GM21515 (cell line): ENCODE results near the gene SMYD4.
A peak's percentile ranks its signal among the peaks of the same experiment; 100 is the strongest.
"Not testable (repeated sequence)": the region's sequence is repeated elsewhere in the genome, so short reads cannot be mapped to it uniquely, and the experiment has no call there.

Source experiments
- ATAC-seq: cut with Tn5 transposase; IDR thresholded peaks from one replicate; pipeline ENCODE4 v1.9.1; 2021; ENCODE audit not compliant: unreplicated experiment

SMYD4 gene

DNA sequence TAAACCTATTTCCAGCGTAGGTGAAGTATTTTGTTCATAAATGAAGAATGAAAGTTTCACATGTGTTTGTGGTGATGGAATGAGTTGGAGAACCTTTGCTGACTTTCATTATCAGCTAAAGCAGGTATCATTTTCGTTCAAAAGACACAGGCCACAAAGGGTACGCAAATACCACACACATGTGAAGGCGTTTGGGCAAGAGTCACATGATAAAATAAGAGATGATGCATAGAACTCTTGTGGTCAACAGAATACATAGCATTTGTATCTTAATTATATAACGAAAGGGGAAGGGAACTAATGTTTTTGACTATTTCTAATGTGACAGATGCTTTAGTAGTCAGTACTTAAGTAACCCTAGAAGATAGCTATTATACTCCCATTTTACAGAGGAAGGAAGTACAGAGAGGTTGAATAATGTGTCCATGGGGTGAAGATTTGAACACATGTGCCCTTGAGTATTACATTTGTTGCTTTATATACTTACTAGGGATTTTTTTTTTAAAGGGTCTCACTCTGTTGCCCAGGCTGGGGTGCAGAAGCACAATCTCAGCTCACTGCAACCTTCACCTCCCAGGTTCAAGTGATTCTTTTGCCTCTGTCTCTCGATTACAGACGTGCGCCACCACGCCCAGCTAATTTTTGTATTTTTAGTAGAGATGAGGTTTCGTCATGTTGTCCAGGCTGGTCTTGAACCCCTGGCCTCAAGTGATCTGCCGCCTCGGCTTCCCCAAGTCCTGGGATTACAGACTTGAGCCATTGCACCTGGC lies 4.9 kb upstream of the SMYD4 start:
- ATAC-seq: peak; percentile 47

DNA sequence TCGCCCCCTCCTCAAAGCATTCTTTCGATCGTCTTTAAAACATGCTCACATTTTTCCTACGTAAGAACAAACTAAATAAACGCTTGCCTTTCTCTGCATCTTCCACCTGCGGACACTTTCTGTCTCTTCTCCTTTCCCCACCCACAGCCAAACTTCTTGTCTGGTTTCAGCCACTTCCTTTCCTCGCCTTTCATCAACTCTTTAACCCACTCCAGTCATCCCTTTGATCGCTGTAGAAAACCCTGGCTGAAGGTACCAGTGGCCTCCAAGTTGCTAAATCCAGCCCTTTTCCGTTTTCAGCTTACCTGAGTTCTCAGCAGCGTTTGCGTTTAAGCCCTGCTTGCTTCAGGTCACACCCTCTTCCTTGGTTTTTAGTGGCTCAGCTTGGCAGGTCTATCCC lies 586 bp upstream of the SMYD4 start:
- ATAC-seq: no peak

DNA sequence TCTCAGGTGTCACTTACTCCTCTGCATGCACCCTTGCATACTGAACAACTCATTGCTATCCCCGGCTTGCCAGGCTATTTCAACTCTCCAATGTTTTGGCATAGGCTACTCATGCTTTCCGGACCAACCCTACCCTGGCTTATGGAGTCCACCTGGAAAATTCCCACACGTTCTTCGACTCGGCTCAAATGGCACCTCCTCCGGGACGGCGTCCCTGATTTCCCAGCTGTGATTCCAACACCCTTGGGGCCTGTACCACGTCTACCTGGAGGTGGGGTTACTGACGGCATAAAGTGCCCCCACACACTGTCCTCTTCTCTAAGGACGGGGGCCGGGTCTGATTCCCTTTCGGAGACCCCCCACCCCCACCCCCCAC lies 498 bp downstream of the SMYD4 start:
- peak; percentile 3 for ATAC-seq

DNA sequence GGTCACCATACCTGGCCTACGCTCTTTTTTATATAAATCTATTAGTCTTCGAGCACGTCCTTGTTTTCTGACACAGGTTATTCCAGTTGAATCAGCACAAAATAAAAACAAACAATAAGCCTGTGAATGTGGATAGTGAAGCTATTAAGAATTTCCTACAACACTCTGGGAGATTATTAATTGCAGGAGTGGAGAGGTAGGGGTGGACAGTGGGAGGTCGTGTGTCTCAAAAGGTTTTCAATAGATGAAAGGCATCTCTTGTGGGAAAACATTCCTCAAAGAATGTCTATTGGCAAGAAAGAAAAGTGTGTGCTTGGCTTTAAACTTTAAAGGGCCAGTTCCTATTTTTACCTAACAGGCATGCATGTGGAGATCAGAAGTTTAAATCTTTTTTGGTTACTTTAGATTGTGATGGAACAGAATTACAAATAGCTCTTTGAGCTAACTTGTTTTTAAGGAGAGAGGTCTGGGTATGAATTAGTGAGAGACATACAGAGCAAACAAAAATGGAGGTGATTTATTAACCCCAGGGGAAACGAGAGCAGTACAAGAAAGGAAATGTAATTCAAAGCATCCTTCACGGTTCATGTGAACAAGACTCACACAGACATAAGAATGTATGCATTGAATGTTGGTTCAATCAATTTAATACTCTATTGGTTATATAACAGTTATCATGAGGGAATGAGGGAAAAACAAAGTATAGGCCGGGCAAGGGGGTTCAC lies 9.0 kb downstream of the SMYD4 start:
- ATAC-seq: no peak

DNA sequence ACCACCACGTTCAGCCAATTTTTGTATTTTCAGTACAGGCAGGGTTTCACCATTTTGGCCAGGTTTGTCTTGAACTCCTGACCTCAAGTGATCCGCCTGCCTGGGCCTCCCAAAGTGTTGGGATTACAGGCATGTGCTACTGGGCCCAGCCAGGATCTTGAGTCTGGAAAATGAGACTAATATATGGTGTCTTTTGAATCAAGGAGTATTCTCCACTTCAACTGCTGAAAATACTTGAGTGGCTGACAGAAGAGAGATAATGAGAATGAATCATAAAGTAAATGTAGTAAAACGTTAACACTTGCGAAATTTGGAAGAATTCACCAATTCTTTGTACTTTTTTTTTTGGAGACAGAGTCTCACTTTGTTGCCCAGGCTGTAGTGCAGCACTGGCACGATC lies 16.6 kb downstream of the SMYD4 start:
- no peak for ATAC-seq

DNA sequence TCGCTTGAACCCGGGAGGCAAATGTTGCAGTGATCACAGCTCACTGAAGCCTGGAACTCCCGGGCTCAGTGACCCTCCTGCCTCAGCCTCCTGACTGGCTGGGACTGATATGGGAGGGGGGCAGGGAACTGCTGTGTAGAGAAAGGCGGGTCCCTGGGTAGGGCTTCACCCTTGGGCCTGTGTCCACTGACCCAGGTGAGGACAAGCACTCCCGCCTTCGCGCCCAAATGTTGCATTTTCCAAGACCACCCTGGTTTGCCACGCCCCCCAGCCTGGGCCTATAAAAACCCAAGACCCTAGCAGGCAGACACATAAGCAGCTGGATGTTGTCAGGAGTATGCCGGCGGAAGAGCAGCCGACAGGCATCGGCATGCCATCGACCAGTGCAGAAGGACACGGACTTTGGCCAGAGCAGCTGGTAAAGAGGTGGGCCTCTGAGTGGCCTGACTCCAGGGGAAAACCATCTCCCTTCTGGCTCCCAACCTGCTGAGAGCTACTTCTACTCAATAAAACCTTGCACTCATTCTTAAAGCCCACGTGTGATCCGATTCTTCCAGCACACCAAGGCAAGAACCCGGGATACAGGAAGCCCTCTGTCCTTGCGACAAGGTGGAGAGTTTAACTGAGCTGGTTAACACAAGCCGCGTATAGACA lies 19.1 kb downstream of the SMYD4 start:
- no peak for ATAC-seq

DNA sequence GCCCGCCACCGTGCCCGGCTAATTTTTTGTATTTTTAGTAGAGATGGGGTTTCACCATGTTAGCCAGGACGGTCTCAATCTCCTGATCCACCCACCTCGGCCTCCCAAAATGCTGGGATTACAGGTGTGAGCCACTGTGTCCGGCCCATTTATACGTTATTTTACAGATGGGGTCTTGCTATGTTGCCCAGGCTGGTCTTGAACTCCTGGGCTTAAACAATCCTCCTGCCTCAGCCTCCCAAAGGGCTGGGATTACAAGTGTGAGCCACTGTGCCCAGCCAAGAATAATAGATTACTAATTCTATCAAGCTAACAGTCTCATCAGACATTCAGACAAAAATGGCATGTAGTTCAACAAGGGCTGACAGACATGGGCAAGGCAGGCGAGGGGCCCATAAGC lies 19.9 kb downstream of the SMYD4 start:
- ATAC-seq: not testable (repeated sequence)

DNA sequence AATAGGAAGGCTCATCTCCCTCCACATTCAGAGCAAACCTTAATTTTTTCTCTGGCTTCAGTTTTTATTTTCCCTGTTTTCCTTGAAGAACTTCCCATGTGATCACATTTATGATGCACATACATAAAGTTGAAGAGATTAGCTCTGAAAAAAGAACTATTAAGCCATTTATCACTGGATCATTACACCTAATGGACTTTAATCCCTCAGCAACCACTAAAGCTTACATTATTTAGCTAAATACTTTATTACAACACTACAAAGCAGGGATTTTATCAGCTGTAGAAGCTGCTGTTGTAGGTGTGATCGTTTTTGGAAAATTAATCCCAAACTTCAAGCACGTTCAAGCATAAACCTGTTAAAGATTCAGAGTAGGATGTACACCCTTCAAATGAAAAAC lies 21.1 kb downstream of the SMYD4 start:
- no peak for ATAC-seq

DNA sequence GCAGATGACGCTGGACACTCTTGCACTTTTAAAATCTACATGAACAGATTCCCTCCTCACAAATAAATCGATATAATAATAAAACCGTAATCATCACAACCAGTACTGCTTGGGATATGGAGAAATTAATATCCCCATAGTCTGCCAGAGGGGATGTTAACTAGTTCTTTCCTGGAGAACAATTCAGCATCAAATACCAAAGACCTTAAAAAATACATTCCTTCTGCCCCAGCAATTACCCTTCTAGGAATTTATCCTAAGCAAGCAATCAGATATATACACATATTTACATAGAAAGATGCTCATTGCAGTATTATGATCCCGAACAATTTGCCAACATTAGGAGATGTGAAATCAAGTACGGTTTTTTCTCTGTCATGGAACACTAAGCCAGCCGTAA lies 21.8 kb downstream of the SMYD4 start:
- ATAC-seq: no peak

DNA sequence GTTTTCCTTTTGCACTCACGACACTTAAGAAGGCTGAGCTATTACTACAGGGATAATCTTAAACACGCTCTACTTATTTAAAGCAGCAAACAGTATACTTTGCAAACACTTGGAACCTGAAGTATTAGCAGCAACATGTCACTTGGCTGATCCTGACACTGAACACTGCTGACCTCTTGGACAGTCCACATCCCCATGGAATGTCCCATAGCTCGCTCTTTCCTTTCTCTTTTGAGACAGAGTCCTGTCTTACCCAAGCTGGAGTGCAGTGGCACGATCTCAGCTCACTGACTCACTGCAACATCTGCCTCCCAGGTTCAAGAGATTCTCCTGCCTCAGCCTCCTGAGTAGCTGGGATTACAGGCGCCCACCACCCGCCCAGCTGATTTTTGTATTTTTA lies 26.4 kb downstream of the SMYD4 start:
- ATAC-seq: no peak

DNA sequence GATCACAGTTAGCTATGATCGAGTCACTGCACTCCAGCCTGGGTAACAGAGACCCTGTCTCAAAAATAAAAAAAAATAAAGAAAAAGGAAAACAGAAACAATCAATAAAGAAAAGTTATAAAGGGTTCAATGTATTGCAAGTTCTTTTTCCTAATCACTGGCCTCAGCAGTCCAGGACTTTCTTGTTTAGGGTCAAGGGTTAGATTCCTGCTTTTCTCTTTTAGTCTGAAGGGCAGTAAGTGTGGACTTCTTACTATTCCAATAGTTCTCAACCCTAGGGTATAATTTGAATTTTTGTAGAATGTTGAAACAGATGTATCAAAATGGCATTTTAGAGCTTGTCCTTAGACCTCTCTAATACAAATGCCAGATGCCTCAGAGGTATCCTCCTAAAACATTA lies 27.3 kb downstream of the SMYD4 start:
- no peak for ATAC-seq

DNA sequence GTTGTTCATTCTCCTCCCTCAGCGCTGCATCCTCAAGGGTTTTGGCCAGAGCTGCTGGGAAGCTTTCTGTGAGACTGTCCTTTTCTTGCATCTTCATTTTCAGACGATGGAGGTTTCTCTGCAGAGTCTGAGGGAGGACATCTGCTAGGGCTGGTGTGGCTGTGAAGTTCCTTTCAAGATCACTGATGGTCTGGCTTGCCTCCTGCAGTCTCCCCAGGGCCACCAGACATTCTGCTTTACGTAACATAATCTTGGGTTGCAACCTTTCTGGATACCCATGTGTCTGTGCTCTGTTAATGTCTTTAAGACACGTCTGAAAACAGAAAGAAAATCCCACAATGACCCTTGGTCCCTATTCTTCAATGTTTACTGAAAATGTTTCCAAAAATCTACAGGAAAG lies 29.0 kb downstream of the SMYD4 start:
- ATAC-seq: no peak

DNA sequence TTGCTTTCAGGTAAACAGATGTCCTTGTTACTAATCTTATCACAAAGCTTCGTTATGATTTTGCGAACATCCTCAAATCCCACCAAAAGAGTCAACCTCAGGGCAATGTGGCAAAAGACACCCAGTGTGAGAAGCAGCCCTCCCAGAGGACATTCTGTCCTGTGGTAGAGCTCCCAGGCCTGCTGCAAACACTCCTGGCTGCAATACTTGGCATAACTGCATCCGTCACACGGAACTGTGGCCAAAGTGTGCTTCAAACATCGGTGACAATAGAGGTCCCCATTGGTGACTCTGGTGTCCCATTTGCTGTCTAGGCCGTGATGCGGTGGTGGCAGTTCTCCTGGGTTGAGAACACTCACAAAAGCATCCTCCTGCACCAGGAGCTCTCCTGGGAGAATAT lies 29.5 kb downstream of the SMYD4 start:
- ATAC-seq: no peak

DNA sequence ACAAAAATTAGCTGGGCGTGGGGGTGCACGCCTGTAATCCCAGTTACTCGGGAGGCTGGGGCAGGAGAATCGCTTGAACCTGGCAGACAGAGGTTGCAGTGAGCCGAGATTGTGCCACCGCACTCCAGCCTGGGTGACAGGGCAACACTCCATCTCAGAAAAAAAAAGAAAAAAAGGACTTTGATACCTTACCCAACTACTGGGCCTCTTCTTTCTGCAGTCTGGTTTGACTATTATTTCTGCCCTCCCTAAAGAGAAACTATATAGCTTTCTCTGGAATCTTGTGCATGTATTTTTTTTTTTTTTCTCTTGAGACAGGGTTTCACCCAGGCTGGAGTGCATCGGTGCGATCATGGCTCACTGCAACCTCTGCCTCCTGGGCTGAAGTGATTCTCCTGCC lies 31.9 kb downstream of the SMYD4 start:
- ATAC-seq: not testable (repeated sequence)

DNA sequence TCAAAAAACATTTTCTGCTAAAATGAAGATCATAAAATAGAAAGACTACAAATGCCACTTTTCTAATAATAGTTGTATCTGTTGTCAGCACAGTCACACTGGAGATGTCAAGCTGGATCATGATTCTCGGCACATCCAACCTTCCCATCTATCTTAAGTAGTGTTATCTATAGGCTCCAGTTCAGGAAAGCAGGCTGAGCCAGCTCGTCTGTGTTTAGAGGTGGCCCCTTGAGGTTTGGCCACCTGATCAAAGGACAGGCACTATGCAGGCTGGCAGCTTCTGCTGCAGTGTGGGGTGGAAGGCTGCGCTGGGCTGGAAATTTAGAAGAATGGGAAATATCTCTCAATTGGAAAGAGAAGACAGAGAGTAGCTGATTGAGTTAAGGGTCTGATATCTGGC lies 32.4 kb downstream of the SMYD4 start:
- ATAC-seq: no peak

DNA sequence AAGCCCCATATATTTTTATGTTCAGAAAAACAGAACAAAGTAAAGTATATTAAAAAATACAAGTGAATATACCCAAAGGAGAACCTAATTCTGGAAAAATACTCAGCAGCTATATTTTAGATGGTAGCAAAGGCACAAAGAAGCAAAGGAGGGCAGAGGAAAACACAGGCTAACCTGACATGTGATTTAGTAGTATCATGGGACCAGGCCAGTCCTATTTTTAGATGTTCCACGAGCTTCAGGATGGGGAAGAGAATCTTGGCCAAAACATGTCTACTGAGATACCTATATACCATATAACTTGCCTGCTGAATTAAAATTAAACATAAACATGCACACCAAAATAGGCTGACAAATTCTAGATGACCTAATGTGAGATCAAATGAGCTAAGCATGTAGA lies 32.9 kb downstream of the SMYD4 start:
- no peak for ATAC-seq

DNA sequence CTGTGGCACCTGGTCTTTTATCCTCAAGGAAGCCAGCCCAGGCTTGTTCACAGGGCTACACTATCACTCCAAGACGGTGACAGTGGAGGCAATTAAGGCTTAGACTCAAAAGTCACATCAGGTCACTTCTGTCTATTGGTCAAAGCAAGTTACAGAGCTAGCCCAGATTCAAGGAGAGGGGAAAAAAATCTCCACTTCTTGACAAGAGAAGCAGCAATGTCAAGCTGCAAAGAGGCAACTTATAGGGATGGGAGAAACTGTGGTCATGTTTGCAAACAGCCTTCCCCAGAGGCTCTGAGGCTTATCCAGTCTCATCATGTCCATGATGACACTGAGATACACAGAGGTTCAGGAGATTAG lies 36.3 kb downstream of the SMYD4 start:
- no peak for ATAC-seq

DNA sequence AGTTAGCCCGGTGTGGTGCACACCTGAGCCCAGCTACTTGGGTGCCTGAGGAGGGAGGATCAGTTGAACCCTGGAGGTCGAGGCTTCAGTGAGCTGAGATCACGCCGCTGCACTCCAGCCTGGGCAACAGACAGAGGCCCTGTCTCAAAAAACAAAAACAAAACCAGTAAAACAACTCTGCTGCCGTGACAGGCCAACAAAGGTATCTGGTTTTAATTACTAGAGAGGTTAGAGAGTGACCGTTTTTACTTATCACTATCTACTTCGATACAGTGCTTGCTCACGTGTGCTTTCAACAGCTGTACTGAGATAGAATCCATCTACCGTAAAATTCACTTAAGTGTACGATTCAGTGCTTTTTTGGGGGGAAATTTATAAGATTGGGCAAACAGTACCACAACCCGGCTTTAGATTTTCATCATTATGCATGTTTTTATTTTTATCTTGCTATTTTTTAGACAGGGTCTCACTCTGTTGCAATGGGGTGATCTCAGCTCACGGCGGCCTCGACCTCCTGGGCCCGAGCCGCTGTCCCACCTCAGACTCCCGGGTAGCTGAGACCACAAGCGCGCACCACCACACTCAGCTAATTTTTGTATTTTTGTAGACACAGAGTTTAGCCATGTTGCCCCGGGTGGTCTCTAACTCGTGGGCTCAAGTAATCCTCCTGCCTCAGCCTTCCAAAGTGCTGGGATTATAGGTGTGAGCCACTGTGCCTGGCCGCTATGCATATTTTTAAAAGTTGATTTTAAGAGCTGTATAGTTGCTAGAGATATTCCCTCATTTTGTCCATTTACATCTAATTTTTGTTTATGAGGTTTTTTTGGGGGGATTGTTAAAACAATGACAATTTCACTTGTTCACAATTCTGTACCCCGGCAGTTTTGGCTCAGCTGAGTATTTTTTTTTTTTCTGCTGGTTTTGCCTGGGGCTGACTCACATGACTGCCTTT lies 36.9 kb downstream of the SMYD4 start:
- ATAC-seq: no peak

DNA sequence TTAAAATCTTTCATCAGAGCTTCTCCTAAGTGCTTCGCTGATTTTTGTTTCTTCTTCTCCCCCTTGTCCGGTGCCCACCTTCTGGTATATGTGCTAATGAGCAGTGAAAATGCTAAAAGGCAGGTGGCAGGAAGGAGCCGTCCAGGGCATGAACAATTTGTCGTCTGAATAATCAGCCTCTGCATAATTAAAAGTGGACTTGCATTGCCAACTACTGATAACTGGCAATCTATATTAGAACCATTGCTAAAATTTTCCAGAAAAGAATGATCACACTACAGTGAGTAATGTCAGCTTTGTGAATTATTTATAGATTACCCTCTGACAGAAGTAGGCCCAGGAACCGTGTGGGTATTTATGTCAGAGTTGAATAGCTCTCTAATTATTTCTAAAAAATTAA lies 39.8 kb downstream of the SMYD4 start:
- no peak for ATAC-seq

DNA sequence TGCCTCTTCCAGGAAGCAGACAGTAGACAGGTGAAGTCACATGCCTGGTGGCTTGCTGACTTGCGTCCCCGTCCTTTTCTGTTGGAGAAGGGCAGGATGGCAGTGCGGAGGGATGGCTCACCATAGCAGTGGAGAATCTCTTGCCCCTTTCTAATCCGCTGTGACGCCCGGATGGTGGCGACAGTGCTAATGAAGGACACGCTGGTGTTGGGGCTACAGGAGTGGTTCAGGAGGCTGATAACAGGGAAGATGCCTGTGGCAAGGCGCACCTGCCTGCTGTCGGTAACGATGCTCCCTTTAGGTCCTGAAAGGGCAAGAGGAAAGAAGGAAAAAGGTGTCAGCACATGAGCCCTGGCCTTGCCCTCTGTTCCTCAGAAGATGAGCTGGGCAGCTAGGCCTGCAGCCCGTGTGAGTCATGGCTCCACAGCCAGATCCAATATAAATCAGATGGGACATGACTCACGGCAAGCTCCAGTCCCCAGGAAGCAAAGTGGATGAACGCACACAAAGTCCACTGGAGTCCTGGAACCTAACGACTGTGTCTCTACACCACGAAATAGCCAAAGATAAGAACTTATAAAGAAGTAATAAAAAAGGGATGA lies 42.3 kb downstream of the SMYD4 start:
- ATAC-seq: no peak

DNA sequence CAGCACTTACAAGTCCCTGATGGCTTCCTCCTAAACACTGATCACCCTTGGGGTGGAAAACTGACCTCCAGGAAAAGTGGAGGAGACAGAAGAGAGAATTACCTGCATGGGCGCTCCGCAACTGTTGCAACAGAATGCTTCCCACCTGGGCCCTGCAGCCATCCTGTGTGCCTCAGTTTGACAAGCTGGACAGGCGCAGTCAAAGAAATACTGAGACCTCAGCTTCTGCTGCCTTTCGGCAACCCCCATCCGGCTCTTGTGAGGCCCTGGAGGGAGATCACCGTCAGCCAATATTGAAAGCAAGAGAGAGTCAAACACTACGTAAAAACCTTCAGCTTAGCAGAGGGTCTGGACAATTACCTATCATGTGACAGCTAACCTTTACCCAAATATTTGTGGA lies 43.0 kb downstream of the SMYD4 start:
- ATAC-seq: no peak
